ENCODE data around the gene SUMO3.
A peak's percentile ranks its signal among the peaks of the same experiment; 100 is the strongest.

The SUMO3 gene

GRCh38 chr21:44801468-44802395 lies 16.1 kb downstream of the SUMO3 start, which contains the start of gene UBE2G2:
TSS of gene UBE2G2 (minus strand) at chr21:44801820. CDS start at chr21:44801748, 72 bp downstream.
- peak; percentile 96 for DNase-seq

DNA sequence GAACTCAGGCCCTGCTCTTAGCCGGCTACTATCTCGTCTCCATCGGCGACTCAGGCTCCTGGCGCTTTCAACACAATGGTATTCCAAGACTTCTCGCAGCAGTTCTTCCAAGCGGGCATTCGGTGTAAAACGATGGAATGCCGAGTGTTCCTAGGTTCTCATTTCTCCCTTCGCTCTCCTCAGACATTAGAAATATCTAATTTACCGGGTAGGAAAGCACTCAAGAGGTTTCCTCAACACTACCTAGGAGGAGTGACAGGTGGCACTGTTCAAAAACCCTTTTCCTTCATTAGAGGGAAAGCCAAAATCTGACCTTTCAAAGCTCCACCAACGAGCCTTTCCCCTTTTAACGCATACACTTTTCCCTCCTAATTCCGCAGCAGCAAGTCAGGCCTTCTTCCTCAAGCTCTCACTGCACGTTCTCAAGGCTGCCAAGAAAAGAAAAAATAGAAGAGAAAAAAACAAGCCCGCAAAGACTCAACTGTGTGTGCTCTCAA lies 16.8 kb downstream of the SUMO3 start:
- DNase-seq: no peak

GRCh38 chr21:44800103-44800502 lies 17.8 kb downstream of the SUMO3 start:
- DNase-seq: no peak

DNA sequence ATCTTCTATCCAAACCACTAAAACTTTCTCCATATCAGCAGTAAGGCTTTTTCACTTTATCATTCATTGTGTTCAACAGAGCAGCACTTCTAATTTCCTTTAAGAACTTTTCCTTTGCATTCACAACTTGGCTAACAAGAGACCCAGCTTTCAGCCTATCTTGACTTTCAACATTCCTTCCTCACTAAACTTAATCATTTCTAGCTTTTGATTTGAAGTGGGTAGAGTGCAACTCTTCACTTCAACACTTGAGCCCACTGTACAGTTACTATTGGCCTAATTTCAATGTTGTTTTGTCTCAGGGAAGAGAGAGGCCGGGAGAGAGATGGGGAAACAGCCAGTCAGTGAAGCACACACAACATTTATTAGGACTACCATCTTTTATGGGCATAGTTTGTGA lies 18.2 kb downstream of the SUMO3 start:
- no peak for DNase-seq

- DNase-seq: no peak
These were observed 20.1 kb downstream of the SUMO3 start for GRCh38 chr21:44797775-44798174.

DNA sequence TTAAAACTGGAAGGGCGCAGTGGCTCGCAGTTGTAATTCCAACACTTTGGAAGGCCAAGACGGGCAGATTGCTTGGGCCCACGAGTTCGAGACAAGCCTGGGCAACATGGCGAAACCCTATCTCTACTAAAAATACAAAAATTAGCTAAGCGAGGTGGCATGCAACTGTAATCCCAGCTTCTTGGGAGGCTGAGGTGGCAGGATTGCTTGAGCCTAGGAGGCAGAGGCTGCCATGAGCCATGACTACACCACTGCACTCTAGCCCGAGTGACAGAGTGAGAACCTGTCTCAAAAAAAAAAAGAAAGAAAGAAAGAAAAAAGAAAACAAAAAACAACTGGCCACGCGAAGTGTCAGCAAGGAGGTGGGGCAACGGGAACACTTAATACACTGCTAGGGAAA lies 22.5 kb downstream of the SUMO3 start:
- DNase-seq: no peak

- no peak for DNase-seq
These were observed 24.1 kb downstream of the SUMO3 start for GRCh38 chr21:44793592-44794374.

- peak; percentile 67 for DNase-seq
These were observed 24.9 kb downstream of the SUMO3 start for GRCh38 chr21:44792702-44793591.

GRCh38 chr21:44791993-44792392 lies 25.9 kb downstream of the SUMO3 start:
- no peak for DNase-seq

- DNase-seq: no peak
These were observed 26.6 kb downstream of the SUMO3 start for GRCh38 chr21:44791246-44791645.

- DNase-seq: no peak
These were observed 27.5 kb downstream of the SUMO3 start for GRCh38 chr21:44790368-44790767.

DNA sequence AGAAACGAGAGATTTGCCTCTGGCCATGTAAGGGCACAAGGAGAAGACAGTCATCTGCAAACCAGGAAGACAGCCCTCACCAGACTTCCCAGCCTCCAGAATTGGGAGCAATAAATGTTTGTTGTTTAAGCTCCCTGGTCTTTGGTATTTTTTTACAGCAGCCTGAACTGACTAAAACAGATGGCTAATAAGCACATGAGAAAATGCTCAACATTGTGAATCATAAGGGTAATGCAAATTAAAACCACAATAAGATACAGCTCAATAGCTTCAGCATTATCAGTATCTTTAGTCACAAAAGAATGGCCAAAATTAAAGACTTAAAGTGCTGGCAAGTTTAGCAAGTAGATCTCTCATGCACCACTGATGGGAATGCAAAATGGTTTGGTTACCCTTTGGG lies 28.0 kb downstream of the SUMO3 start:
- DNase-seq: no peak

DNA sequence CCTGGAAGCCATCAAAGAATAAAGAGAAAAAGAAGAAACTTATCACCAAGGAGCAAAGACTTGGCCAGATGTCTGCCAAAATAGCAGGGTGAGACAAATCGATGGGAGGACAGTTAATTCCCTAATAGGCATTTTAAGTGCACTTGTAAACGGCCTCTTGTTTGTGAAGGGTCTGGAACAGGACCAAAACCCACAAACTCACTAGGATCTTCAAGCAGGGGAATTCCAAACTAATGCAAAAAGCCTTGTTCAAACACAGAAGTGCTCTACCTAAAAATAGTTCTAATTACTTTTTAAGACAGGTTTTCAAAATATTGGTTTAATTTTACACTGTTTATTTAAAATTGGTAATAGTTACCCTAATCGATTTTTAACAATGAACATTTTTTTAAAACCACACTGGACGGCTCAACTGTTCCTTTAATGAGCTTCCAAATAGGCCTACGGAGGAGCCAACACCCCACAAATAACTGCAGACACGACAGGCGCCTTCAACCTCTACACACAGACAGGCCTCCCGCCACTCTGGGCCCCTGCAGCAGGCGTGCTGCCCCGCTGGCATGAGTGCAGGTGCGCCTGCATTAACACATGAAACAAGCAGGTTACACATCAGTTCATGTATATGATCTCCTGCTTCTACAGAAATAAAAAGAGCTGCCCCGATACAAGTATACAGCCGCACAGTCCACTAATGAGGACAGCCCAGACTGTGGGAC lies 32.1 kb downstream of the SUMO3 start:
- DNase-seq: no peak

GRCh38 chr21:44784810-44785209 lies 33.1 kb downstream of the SUMO3 start:
- DNase-seq: no peak

- no peak for DNase-seq
These were observed 34.7 kb downstream of the SUMO3 start for GRCh38 chr21:44783020-44783696.

GRCh38 chr21:44780767-44781459 lies 36.9 kb downstream of the SUMO3 start:
- no peak for DNase-seq

DNA sequence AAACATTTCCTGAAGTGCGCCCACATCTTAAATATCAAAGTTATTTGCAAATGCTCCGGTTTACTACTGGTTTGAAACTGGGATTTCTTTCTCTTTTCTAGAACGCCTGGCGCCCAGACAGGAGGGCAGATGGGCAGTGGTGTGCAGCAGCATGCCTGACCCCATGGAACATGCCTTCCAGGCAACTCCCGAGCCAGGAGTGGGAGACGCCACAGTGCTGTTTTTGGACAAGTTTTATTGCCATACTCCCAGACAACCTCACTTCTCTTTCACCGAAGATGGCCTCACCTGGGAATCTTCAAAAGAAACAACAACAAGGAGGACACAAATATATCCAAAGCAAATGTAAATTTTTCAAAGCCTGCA lies 37.7 kb downstream of the SUMO3 start:
- DNase-seq: no peak

GRCh38 chr21:44779417-44780136 lies 38.3 kb downstream of the SUMO3 start:
- DNase-seq: peak; percentile 45

DNA sequence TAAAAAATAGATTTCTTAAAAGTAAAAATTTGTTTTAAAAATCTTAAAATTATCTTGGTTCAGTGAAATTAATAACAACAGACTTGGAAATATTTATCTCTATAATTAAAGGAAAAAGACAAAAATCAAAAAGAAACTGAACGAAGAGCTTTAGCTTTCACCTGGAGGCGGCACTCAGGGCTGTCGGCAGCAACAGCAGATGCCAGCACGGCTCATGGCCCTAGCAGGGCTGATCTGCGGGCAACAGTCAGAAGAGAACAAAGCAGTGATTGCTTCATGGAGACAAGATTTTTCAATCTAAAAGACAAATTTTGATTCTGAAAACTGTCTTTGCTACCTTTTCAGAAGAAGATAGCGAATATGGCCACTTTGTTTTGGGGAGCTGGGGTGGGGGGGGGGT lies 38.9 kb downstream of the SUMO3 start:
- DNase-seq: no peak

- peak; percentile 32 for DNase-seq
These were observed 39.4 kb downstream of the SUMO3 start for GRCh38 chr21:44778499-44778911.

Measured in activated CD8-positive, alpha-beta memory T cell treated with anti-CD3 and anti-CD28 coated beads for 24 hours (primary cell).